ENCODE measurements around the gene FNIP1. TPM values are rescaled to one million over a fixed set of nuclear protein-coding genes. Genes with fewer than 3 reads are reported as not detected.

The FNIP1 gene
- total and polyA plus RNA-seq, 2 of the 8 experiments (the other 6 are each of a cell fraction or from before 2014, with no cell fraction given): 3.5 to 17.3 TPM

DNA sequence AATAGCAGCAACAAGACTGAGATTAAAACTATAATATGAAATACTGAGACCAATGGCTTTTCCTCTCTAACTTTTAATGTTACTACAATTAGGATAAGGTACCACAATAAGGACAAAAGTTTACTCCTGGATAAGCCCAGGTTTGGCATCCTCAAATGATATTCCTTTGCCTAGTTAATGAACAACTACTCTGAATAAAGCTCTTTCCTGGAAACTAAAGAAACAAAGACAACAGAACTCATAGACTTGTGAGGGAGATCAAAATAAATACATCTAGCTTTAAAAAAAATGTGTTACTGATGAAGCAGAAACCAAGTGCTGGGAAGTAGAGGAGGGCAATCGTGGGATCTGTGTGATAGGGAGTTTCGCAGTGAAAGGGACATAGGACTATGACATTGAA, 142.5 kb downstream of the FNIP1 start (continued):
- no peak for TF ChIP-seq CHD7 (IDR thresholded peaks at IDR 0.05; ENCODE audit: insufficient replicate concordance, low read length)
- no peak for TF ChIP-seq SIX5 (IDR thresholded peaks at IDR 0.05; ENCODE audit: low read depth, low read length)
